Smooth muscle cell (in vitro differentiated cells): ENCODE results near the gene TAX1BP3. TPM values are rescaled to one million over a fixed set of nuclear protein-coding genes. Genes with fewer than 3 reads are reported as not detected.

Experiments
- DNase-seq: peaks from one replicate; lab custom pipeline; 2025; ENCODE audit not compliant: unreplicated experiment; lab: John Stamatoyannopoulos, UW
- H2AFZ ChIP-seq: fragments of 200-600 bp; sonication (generic); 2 replicates; pipeline ENCODE4 v1.6.0; 2016; ENCODE audit warnings: antibody characterized with exemption, low read depth, mild to moderate bottlenecking
- H3F3A ChIP-seq: fragments of 200-600 bp; sonication (generic); 2 replicates; pipeline ENCODE4 v1.6.0; 2017; ENCODE audit warnings: antibody characterized with exemption, low read depth
- H3K27ac ChIP-seq: fragments of 200-600 bp; sonication (generic); 2 replicates; pipeline ENCODE4 v1.5.1; 2016; ENCODE audit warnings: low read depth, mild to moderate bottlenecking
- H3K27me3 ChIP-seq: fragments of 200-600 bp; sonication (generic); 2 replicates; pipeline ENCODE4 v1.6.1; 2016; ENCODE audit warnings: low read depth, mild to moderate bottlenecking
- H3K36me3 ChIP-seq: fragments of 200-600 bp; sonication (generic); 2 replicates; pipeline ENCODE4 v1.5.1; 2016; ENCODE audit warnings: low read depth
- H3K4me1 ChIP-seq: fragments of 200-600 bp; sonication (generic); 2 replicates; pipeline ENCODE4 v1.5.1; 2016; ENCODE audit warnings: low read depth
- H3K4me2 ChIP-seq: fragments of 200-600 bp; sonication (generic); 2 replicates; pipeline ENCODE4 v1.6.0; 2016; ENCODE audit warnings: mild to moderate bottlenecking
- H3K4me3 ChIP-seq: fragments of 200-600 bp; sonication (generic); 2 replicates; pipeline ENCODE4 v1.5.1; 2016; ENCODE audit warnings: mild to moderate bottlenecking
- H3K79me2 ChIP-seq: fragments of 200-600 bp; sonication (generic); 2 replicates; pipeline ENCODE4 v1.6.0; 2016; ENCODE audit warnings: low read depth, mild to moderate bottlenecking
- H3K9ac ChIP-seq: fragments of 200-600 bp; sonication (generic); 2 replicates; pipeline ENCODE4 v1.6.0; 2016; ENCODE audit warnings: low read depth
- H3K9me3 ChIP-seq: fragments of 200-600 bp; sonication (generic); replicated peaks from 2 replicates; pipeline ENCODE4 v1.5.1; 2016; ENCODE audit warnings: low read depth
- H4K20me1 ChIP-seq: fragments of 200-600 bp; sonication (generic); 2 replicates; pipeline ENCODE4 v1.6.0; 2016; ENCODE audit warnings: low read depth
- WGBS: methylation state at CpG from one replicate; pipeline ENCODE4 v1.1.7; 2016; ENCODE audit warnings: low lambda C conversion rate; 5-methylcytosine and 5-hydroxymethylcytosine counted together
- polyA plus RNA-seq: library from polyadenylated mRNA; unstranded; fragments of >200 nt; fragmentation: Nextera tagmentation; extraction: Ambion mirVana; gene quantifications from 2 replicates; pipeline ENCODE4 v1.2.1, GENCODE V29; 2016
- total RNA-seq: library from RNA; depleted of rRNA; stranded (reverse); fragments of >200 nt; gene quantifications from 2 replicates; pipeline ENCODE4 v1.2.3, GENCODE V29; 2014
- TF ChIP-seq, protein P1 (sequence below): fragments of 200-600 bp; sonication (generic); IDR thresholded peaks from 2 replicates; pipeline ENCODE4 v1.5.1; 2017; ENCODE audit warnings: borderline replicate concordance, mild to moderate bottlenecking, antibody characterized with exemption; ENCODE audit not compliant: insufficient read depth, poor library complexity, severe bottlenecking

Gene TAX1BP3
- total and polyA plus RNA-seq, 2 experiments from 2014 or later: 115 to 295 TPM

DNA sequence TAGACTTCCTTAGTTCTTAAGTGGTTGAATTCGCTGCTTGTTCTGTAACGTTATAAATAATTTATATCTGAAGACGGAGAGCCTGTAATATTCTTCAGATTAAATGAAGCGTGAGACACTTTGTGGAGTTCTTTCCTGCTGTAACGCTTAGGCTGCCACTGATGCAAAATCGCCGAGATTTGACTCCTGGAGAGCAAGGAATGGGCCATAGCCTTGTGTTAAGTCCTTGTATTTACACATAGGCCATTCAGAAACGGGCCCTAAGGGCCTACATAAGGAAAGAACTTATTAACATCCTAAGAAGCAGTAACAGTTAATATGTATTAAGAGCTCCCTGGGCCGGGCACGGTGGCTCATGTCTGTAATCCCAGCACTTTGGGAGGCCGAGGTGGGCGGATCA is 1.2 kb upstream of the TAX1BP3 start:
- no peak for DNase-seq
- no peak overlapping the region for H2AFZ ChIP-seq
- WGBS: 53% methylated on average over 12 of the region's 12 CpGs
- peaks cover 5% of the 10 kb centered on the region for H3F3A ChIP-seq
- peak overlapping the region; percentile 90 for H3K4me2 ChIP-seq
- peaks cover 43% of the 10 kb centered on the region for H4K20me1 ChIP-seq
- H3K27ac ChIP-seq: no peak overlapping the region
- no peaks in the 10 kb centered on the region for H3K27me3 ChIP-seq
- TF ChIP-seq, protein P1, sequence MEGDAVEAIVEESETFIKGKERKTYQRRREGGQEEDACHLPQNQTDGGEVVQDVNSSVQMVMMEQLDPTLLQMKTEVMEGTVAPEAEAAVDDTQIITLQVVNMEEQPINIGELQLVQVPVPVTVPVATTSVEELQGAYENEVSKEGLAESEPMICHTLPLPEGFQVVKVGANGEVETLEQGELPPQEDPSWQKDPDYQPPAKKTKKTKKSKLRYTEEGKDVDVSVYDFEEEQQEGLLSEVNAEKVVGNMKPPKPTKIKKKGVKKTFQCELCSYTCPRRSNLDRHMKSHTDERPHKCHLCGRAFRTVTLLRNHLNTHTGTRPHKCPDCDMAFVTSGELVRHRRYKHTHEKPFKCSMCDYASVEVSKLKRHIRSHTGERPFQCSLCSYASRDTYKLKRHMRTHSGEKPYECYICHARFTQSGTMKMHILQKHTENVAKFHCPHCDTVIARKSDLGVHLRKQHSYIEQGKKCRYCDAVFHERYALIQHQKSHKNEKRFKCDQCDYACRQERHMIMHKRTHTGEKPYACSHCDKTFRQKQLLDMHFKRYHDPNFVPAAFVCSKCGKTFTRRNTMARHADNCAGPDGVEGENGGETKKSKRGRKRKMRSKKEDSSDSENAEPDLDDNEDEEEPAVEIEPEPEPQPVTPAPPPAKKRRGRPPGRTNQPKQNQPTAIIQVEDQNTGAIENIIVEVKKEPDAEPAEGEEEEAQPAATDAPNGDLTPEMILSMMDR: no peak
- H3K4me1 ChIP-seq: peaks cover 9% of the 10 kb centered on the region
- no peaks in the 10 kb centered on the region for H3K36me3 ChIP-seq
- no peaks in the 10 kb centered on the region for H3K9me3 ChIP-seq
- peaks cover 42% of the 10 kb centered on the region for H3K79me2 ChIP-seq
- peak overlapping the region; percentile 69 for H3K4me3 ChIP-seq
- H3K9ac ChIP-seq: peak overlapping the region; percentile 89

DNA sequence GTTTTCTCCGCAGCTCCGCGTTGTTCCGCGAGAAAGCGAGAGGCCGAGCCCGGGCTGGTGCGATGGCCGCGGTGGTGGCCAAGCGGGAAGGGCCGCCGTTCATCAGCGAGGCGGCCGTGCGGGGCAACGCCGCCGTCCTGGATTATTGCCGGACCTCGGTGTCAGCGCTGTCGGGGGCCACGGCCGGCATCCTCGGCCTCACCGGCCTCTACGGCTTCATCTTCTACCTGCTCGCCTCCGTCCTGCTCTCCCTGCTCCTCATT is 638 bp upstream of the TAX1BP3 start:
- 1% methylated on average over 28 of the region's 32 CpGs for WGBS
- H3K4me3 ChIP-seq: peak overlapping the region; percentile 69
- no peak overlapping the region for H2AFZ ChIP-seq
- H3K4me2 ChIP-seq: peak overlapping the region; percentile 90
- no peaks in the 10 kb centered on the region for H3K9me3 ChIP-seq
- H3K36me3 ChIP-seq: no peaks in the 10 kb centered on the region
- H3K27ac ChIP-seq: peak overlapping the region; percentile 70
- peaks cover 48% of the 10 kb centered on the region for H4K20me1 ChIP-seq
- H3F3A ChIP-seq: peaks cover 6% of the 10 kb centered on the region
- TF ChIP-seq, protein P1: no peak
- peaks cover 9% of the 10 kb centered on the region for H3K4me1 ChIP-seq
- DNase-seq: no peak
- peak overlapping the region; percentile 89 for H3K9ac ChIP-seq
- H3K27me3 ChIP-seq: no peaks in the 10 kb centered on the region
- peaks cover 42% of the 10 kb centered on the region for H3K79me2 ChIP-seq

DNA sequence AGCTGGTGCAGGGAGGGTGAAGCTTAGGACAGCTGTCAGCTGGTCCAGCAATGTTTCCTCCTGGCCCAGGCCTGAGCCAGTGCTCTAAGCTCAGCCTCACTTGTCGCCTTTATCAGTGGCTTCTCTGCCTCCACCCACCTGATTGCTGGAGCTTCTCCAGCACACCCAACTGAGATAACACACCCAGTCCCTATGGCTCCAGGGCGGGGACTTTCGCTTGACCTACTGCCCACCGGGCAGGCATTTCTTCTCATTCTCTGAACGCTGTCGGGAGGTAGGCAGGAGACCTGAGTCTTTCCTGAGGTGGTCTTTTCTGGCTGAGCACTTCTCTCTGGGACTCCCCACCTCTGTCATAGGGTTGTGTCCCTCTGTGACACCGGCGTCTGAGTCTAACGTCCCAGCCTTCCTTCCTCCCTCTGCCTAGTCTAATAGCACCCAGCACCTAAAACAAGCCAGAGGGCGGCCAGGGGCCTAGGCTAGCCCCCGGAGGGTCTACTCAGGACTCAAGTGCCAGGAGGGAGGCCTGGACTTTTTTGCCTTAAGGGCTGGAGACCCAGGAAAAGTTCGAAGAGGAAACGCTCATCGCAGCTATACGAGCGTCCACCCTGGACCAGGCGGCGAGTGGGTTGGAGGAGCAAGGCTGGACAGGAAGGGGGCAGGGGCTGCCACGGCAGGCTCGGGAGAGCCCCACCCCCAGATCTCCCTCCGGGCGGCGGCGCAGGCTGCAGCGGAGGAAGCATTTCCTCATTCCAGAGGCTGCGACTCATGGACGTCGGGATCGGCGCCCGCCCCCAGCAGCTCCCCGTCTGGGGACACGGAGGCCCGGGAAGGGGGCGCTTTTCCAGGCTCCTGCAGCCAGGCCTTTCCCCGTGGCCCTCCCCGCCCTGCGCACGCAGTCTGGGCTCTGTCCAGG is 756 bp downstream of the TAX1BP3 start:
- Histone ChIP-seq H3K9me3 (no peaks in the 10 kb centered on the region), H3K9ac (peak overlapping the region; percentile 96), H3K4me1 (peaks cover 9% of the 10 kb centered on the region), H3K27ac (peak overlapping the region; percentile 97), H2AFZ (no peak overlapping the region), H3K27me3 (no peaks in the 10 kb centered on the region), H3K36me3 (no peaks in the 10 kb centered on the region), H4K20me1 (peaks cover 61% of the 10 kb centered on the region), H3K4me3 (peak overlapping the region; percentile 69), H3K4me2 (peak overlapping the region; percentile 93), H3F3A (peaks cover 6% of the 10 kb centered on the region), H3K79me2 (peaks cover 42% of the 10 kb centered on the region)
- peak; percentile 96 for DNase-seq
- TF ChIP-seq, protein P1: no peak
- WGBS: 3% methylated on average over 38 of the region's 39 CpGs
